ENCODE data around the gene BLVRB. TPM values are rescaled to one million over a fixed set of nuclear protein-coding genes. Genes with fewer than 3 reads are reported as not detected.

Gene BLVRB
- total and polyA plus RNA-seq, 9 of the 15 experiments (the other 6 are each of a cell fraction or from before 2014, with no cell fraction given), result 81.1 to 749 (median 331) TPM

DNA sequence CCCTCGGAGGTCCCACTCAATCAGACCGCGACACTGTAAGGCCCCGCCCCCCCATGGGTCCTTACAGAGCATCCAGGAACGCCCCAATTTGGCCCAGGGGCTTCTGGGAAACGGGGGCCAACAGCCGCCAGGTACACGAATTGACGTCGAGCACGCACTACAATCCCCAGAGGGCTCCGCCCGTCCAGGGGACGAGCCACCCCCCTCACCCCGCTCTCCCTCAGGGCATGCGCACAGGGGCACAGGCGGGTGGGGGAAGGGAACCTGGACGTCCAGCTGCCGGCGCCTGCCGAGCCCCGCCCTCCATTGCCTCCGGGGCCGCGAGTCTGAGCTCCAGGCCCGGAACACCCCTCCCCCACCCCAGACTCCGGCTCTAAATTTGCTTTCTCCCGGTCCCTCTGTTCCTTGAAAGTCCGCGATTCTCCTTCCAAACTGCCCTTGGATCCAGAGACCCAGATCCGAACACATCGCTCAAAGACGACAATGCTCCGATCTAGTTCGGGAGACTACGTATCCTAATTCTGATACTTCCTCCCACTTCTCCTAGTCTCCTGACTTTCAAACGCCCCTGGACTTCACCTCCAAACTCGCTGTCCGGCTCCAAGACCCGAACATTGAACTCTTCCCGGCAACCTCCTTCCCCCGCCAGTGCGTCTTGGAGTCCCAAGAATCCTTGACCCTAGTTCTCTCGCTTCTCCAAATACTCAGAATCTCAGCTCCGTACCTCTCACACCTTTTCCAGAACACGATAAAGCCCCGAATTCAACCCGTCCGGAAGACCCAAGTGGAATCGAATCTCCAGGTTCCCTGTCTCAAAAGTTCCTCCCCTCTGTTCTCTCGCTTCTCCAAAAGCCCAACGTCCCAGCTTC, 22.2 kb downstream of the BLVRB start (continued):
- TF ChIP-seq, protein P1, sequence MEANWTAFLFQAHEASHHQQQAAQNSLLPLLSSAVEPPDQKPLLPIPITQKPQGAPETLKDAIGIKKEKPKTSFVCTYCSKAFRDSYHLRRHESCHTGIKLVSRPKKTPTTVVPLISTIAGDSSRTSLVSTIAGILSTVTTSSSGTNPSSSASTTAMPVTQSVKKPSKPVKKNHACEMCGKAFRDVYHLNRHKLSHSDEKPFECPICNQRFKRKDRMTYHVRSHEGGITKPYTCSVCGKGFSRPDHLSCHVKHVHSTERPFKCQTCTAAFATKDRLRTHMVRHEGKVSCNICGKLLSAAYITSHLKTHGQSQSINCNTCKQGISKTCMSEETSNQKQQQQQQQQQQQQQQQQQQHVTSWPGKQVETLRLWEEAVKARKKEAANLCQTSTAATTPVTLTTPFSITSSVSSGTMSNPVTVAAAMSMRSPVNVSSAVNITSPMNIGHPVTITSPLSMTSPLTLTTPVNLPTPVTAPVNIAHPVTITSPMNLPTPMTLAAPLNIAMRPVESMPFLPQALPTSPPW (CRISPR knock-in tag; IDR thresholded peaks at IDR 0.05), result peak; percentile 99
- TF ChIP-seq, protein P2, sequence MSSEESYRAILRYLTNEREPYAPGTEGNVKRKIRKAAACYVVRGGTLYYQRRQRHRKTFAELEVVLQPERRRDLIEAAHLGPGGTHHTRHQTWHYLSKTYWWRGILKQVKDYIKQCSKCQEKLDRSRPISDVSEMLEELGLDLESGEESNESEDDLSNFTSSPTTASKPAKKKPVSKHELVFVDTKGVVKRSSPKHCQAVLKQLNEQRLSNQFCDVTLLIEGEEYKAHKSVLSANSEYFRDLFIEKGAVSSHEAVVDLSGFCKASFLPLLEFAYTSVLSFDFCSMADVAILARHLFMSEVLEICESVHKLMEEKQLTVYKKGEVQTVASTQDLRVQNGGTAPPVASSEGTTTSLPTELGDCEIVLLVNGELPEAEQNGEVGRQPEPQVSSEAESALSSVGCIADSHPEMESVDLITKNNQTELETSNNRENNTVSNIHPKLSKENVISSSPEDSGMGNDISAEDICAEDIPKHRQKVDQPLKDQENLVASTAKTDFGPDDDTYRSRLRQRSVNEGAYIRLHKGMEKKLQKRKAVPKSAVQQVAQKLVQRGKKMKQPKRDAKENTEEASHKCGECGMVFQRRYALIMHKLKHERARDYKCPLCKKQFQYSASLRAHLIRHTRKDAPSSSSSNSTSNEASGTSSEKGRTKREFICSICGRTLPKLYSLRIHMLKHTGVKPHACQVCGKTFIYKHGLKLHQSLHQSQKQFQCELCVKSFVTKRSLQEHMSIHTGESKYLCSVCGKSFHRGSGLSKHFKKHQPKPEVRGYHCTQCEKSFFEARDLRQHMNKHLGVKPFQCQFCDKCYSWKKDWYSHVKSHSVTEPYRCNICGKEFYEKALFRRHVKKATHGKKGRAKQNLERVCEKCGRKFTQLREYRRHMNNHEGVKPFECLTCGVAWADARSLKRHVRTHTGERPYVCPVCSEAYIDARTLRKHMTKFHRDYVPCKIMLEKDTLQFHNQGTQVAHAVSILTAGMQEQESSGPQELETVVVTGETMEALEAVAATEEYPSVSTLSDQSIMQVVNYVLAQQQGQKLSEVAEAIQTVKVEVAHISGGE (CRISPR knock-in tag; IDR thresholded peaks at IDR 0.05), result peak in 1 of 3 experiments; percentile 39; a peak in 1 of 6 replicates
- TF ChIP-seq CEBPB (tag; IDR thresholded peaks at IDR 0.05) (no peak), NFIC (IDR thresholded peaks at IDR 0.05) (peak; percentile 51), DNMT1 (IDR thresholded peaks at IDR 0.05) (0 out of 2 replicates have a peak, but pooled peaks have one; percentile 63), TEAD2 (tag; IDR thresholded peaks at IDR 0.05) (no peak), ZNF644 (tag; IDR thresholded peaks at IDR 0.05; ENCODE audit: low read depth) (no peak; the same call in 1 of the 2 replicates), FOXA3 (CRISPR knock-in tag; conservative IDR thresholded peaks at IDR 0.05 in 1 of 2, IDR thresholded peaks at IDR 0.05 in 1 of 2) (0 out of 4 replicates have a peak, but pooled peaks of 1 of the 2 experiments have one; percentile 15)
- TF ChIP-seq, protein P3, sequence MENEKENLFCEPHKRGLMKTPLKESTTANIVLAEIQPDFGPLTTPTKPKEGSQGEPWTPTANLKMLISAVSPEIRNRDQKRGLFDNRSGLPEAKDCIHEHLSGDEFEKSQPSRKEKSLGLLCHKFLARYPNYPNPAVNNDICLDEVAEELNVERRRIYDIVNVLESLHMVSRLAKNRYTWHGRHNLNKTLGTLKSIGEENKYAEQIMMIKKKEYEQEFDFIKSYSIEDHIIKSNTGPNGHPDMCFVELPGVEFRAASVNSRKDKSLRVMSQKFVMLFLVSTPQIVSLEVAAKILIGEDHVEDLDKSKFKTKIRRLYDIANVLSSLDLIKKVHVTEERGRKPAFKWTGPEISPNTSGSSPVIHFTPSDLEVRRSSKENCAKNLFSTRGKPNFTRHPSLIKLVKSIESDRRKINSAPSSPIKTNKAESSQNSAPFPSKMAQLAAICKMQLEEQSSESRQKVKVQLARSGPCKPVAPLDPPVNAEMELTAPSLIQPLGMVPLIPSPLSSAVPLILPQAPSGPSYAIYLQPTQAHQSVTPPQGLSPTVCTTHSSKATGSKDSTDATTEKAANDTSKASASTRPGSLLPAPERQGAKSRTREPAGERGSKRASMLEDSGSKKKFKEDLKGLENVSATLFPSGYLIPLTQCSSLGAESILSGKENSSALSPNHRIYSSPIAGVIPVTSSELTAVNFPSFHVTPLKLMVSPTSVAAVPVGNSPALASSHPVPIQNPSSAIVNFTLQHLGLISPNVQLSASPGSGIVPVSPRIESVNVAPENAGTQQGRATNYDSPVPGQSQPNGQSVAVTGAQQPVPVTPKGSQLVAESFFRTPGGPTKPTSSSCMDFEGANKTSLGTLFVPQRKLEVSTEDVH (IDR thresholded peaks at IDR 0.05; ENCODE audit: low read depth, partially characterized antibody), result no peak
- TF ChIP-seq, protein P4, sequence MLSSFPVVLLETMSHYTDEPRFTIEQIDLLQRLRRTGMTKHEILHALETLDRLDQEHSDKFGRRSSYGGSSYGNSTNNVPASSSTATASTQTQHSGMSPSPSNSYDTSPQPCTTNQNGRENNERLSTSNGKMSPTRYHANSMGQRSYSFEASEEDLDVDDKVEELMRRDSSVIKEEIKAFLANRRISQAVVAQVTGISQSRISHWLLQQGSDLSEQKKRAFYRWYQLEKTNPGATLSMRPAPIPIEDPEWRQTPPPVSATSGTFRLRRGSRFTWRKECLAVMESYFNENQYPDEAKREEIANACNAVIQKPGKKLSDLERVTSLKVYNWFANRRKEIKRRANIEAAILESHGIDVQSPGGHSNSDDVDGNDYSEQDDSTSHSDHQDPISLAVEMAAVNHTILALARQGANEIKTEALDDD (IDR thresholded peaks at IDR 0.05), result no peak
- TF ChIP-seq, protein P5, sequence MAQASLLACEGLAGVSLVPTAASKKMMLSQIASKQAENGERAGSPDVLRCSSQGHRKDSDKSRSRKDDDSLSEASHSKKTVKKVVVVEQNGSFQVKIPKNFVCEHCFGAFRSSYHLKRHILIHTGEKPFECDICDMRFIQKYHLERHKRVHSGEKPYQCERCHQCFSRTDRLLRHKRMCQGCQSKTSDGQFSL (CRISPR knock-in tag; IDR thresholded peaks at IDR 0.05), result peak; percentile 65; the same call in 1 of the 2 replicates
- TF ChIP-seq, protein P5 (tag; IDR thresholded peaks at IDR 0.05), result no peak
- TF ChIP-seq, protein P6, sequence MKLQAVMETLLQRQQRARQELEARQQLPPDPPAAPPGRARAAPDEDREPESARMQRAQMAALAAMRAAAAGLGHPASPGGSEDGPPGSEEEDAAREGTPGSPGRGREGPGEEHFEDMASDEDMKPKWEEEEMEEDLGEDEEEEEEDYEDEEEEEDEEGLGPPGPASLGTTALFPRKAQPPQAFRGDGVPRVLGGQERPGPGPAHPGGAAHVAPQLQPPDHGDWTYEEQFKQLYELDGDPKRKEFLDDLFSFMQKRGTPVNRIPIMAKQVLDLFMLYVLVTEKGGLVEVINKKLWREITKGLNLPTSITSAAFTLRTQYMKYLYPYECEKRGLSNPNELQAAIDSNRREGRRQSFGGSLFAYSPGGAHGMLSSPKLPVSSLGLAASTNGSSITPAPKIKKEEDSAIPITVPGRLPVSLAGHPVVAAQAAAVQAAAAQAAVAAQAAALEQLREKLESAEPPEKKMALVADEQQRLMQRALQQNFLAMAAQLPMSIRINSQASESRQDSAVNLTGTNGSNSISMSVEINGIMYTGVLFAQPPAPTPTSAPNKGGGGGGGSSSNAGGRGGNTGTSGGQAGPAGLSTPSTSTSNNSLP (IDR thresholded peaks at IDR 0.05; ENCODE audit: borderline replicate concordance, low read depth, low read length), result no peak

All from K562 (cell line).